Gastroesophageal sphincter (tissue), 4 donors: ENCODE measurements around the gene LAMA3. TPM values are rescaled to one million over a fixed set of nuclear protein-coding genes. Genes with fewer than 3 reads are reported as not detected.

ENCODE experiments used
- ATAC-seq: fragments of 150-250 bp; one replicate; pipeline ENCODE4 v1.9.1; 2016; ENCODE audit warnings: mild to moderate bottlenecking, moderate library complexity
- H3K27ac ChIP-seq, 4 donors: fragments of 200-600 bp; sonication (generic) in 3 of 4; 1 replicate in 3 of 4; 2 replicates in 1 of 4; pipeline ENCODE4 v1.5.1; 2016 to 2019
- H3K27me3 ChIP-seq: fragments of 200-600 bp; sonication (generic); one replicate; pipeline ENCODE4 v1.5.1; 2019
- H3K36me3 ChIP-seq, 2 donors: fragments of 200-600 bp; sonication (generic); one replicate each; pipeline ENCODE4 v1.5.1; 2019; ENCODE audit warnings: control low read depth in 1 of 2
- H3K4me1 ChIP-seq, 3 donors: fragments of 200-600 bp; sonication (generic); 1 replicate in 2 of 3; 2 replicates in 1 of 3; pipeline ENCODE4 v1.5.1; 2016 to 2019; ENCODE audit warnings: control low read depth in 2 of 3
- H3K4me3 ChIP-seq, 2 donors: fragments of 200-600 bp; sonication (generic); one replicate each; pipeline ENCODE4 v1.5.1; 2019; ENCODE audit warnings: mild to moderate bottlenecking in 1 of 2, moderate library complexity in 1 of 2
- H3K9me3 ChIP-seq, 3 donors: fragments of 200-600 bp; sonication (generic); one replicate each; pipeline ENCODE4 v1.5.1; 2017 to 2019; ENCODE audit warnings: control low read depth in 2 of 3
- EP300 ChIP-seq: sonication (generic); formaldehyde crosslinking; IDR thresholded peaks from one replicate; pipeline ENCODE4 v1.6.1; 2017; ENCODE audit warnings: antibody characterized with exemption, mild to moderate bottlenecking
- POLR2A ChIP-seq, 2 donors: fragments of 450-650 bp; IDR thresholded peaks; one replicate each; pipeline ENCODE4 v1.6.1; 2017; ENCODE audit warnings: antibody characterized with exemption in 2 of 2, mild to moderate bottlenecking in 2 of 2, moderate library complexity in 1 of 2
- POLR2AphosphoS5 ChIP-seq: sonication (generic); formaldehyde crosslinking; IDR thresholded peaks from one replicate; pipeline ENCODE4 v1.6.1; 2017; ENCODE audit warnings: antibody characterized with exemption
- WGBS, 2 donors: methylation state at CpG; one replicate each; pipeline ENCODE4 v1.1.5; 2018; ENCODE audit warnings: low coverage in 1 of 2; 5-methylcytosine and 5-hydroxymethylcytosine counted together
- total RNA-seq, 4 donors: library from RNA; depleted of rRNA; stranded (reverse); fragments of >200 nt; gene quantifications; one replicate each; pipeline ENCODE4 v1.1.0, GENCODE V29; 2016
- TF ChIP-seq, protein P1 (sequence below), 4 experiments: fragments of 200-600 bp in 2 of 4; fragments of 450-650 bp in 2 of 4; sonication (generic) in 1 of 4; IDR thresholded peaks; one replicate each; pipeline ENCODE4 v1.5.1; 2017 to 2019; ENCODE audit warnings: antibody characterized with exemption in 4 of 4, mild to moderate bottlenecking in 2 of 4, moderate library complexity in 2 of 4

Gene LAMA3
- total RNA-seq, 4 donors from 2014 or later: 8.3 to 13.5 (median 9.5) TPM

DNA sequence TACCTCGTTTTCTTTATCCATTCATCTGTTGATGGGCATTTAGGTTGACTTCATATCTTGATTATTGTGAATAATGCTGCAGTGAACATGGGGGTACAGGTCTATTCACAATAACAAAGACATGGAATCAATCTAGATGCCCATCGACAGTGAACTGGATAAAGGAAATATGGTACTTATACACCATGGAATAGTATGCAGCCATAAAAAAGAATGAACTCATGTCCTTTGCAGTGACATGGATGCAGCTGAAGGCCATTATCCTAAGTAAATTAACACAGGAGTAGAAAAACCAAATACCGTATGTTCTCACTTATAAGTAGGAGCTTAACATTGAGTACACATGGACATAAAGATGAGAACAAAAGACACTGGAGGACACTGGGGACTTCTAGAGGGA lies 111.6 kb downstream of the LAMA3 start:
- no peaks in the 10 kb centered on the region for H3K4me1 ChIP-seq
- no peaks in the 10 kb centered on the region for H3K36me3 ChIP-seq
- WGBS, 2 donors: 92 to 100% methylated on average over 3 of the region's 3 CpGs
- no peaks in the 10 kb centered on the region for H3K9me3 ChIP-seq
- H3K27ac ChIP-seq: no peak overlapping the region
- no peaks in the 10 kb centered on the region for H3K27me3 ChIP-seq
- TF ChIP-seq, protein P1, sequence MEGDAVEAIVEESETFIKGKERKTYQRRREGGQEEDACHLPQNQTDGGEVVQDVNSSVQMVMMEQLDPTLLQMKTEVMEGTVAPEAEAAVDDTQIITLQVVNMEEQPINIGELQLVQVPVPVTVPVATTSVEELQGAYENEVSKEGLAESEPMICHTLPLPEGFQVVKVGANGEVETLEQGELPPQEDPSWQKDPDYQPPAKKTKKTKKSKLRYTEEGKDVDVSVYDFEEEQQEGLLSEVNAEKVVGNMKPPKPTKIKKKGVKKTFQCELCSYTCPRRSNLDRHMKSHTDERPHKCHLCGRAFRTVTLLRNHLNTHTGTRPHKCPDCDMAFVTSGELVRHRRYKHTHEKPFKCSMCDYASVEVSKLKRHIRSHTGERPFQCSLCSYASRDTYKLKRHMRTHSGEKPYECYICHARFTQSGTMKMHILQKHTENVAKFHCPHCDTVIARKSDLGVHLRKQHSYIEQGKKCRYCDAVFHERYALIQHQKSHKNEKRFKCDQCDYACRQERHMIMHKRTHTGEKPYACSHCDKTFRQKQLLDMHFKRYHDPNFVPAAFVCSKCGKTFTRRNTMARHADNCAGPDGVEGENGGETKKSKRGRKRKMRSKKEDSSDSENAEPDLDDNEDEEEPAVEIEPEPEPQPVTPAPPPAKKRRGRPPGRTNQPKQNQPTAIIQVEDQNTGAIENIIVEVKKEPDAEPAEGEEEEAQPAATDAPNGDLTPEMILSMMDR (IDR thresholded peaks at IDR 0.05): no peak
- no peak for TF ChIP-seq POLR2AphosphoS5
- TF ChIP-seq POLR2A (IDR thresholded peaks at IDR 0.05): no peak
- no peak for TF ChIP-seq EP300
- no peak overlapping the region for H3K4me3 ChIP-seq
- no peak for ATAC-seq

DNA sequence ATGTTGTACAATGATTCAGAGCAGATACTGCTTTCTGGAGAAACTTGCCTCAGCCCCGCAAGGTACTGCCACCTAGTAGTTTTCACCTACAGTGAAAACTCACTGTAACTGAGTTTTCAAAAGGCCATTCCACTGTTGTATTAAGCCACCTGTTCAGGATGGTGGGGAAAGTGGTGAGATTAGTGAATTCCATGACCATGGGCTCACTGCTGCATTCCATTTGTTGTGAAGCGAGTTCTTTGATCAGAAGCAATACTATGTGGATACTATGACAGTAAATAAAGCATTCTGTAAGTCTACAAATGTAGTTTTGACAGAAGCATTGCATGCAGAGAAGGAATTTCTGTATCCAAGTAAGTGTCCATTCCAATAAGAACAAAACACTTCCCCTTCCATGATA lies 113.6 kb downstream of the LAMA3 start:
- Histone ChIP-seq H3K27me3 (no peaks in the 10 kb centered on the region), H3K4me1 (no peaks in the 10 kb centered on the region), H3K9me3 (no peaks in the 10 kb centered on the region), H3K27ac (no peak overlapping the region), H3K36me3 (no peaks in the 10 kb centered on the region), H3K4me3 (no peak overlapping the region)
- no peak for ATAC-seq
- TF ChIP-seq POLR2AphosphoS5: no peak
- WGBS, 2 donors: 83 to 89% methylated on average over 1 to 2 of the region's 2 CpGs

DNA sequence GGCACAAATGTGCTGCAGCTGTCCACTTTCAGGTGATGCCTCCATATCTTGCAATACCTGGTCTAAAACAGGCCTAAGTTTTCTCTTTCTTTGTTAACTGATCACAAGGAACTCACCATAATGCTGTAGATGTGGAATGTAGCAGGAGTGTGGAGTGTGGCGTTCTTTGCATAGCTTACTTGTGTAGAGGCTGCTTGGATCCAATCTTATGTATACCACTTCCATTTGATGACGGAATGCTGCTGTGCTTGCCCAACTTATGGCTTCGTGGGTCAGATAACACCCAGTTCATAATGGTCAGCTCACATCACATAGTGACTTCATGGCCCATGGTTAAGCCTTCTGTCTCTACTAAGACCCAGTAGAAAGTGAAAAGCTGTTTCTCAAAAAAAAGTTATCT lies 114.5 kb downstream of the LAMA3 start:
- WGBS, 2 donors: 90% methylated on average over 3 of the region's 3 CpGs; no CpG with 5 or more reads in 1 of the 2 donors
- Histone ChIP-seq H3K4me1 (no peaks in the 10 kb centered on the region), H3K4me3 (no peak overlapping the region), H3K27ac (no peak overlapping the region), H3K27me3 (no peaks in the 10 kb centered on the region), H3K36me3 (no peaks in the 10 kb centered on the region), H3K9me3 (no peaks in the 10 kb centered on the region)
- no peak for ATAC-seq
- TF ChIP-seq EP300 (no peak), POLR2AphosphoS5 (no peak), POLR2A (IDR thresholded peaks at IDR 0.05) (no peak)
- TF ChIP-seq, protein P1 (IDR thresholded peaks at IDR 0.05): no peak

DNA sequence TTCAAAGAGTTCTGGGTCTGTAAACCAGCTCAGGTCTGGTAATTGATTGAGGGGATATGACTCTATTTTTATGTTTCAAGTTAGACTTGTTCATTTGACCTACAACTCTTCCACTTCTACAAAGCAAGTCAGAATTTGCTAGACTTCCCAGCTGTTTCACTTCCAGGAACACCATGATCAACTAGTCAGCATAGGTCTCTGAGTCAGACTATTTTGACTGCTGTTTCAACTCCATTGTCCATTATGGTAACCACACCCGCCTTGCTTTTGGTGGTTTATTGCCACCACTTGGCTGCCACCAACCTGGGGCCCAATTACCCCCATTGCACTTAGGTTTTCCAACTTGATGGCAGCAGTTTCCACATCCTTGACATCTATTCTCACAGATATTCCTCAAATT lies 116.6 kb downstream of the LAMA3 start:
- Histone ChIP-seq H3K9me3 (no peaks in the 10 kb centered on the region), H3K27me3 (no peaks in the 10 kb centered on the region), H3K27ac (no peak overlapping the region), H3K4me3 (no peak overlapping the region), H3K36me3 (no peaks in the 10 kb centered on the region), H3K4me1 (no peaks in the 10 kb centered on the region)
- 67 to 77% methylated on average over 1 of the region's 1 CpG for WGBS, 2 donors
- no peak for ATAC-seq
- TF ChIP-seq EP300 (no peak), POLR2A (IDR thresholded peaks at IDR 0.05) (no peak), POLR2AphosphoS5 (no peak)
- TF ChIP-seq, protein P1 (IDR thresholded peaks at IDR 0.05): no peak

DNA sequence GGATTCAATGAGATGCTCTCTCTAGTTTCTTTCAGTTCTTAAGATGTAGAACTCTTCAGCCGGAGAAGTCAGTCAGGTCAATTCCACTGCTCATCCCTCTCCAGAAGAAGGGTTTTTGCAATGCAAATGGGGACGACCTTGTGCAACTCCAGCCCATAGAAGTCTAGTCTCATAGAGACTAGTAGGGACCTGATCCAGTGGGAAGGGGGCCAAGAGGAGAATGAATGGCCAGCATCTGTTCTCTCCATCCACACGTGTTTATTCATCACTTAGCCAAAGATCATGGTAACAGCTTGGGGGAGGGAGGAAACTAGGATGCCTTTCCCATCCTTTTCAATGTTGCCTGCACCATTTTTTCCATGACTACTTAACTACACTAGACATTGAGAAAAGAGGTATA lies 120.2 kb downstream of the LAMA3 start:
- H3K4me1 ChIP-seq: peaks cover 0 to 2% (median 0%) of the 10 kb centered on the region in 3 donors
- H3K27ac ChIP-seq: no peak overlapping the region
- no peaks in the 10 kb centered on the region for H3K27me3 ChIP-seq
- H3K9me3 ChIP-seq: no peaks in the 10 kb centered on the region
- H3K4me3 ChIP-seq: no peak overlapping the region
- no peaks in the 10 kb centered on the region for H3K36me3 ChIP-seq
- TF ChIP-seq, protein P1 (IDR thresholded peaks at IDR 0.05): no peak
- no peak for TF ChIP-seq EP300
- no peak for TF ChIP-seq POLR2AphosphoS5
- no peak for TF ChIP-seq POLR2A (IDR thresholded peaks at IDR 0.05)
- ATAC-seq: no peak
- 37 to 80% methylated on average over 1 to 3 of the region's 3 CpGs for WGBS, 2 donors
